ENCODE measurements around the gene DIAPH3. TPM values are rescaled to one million over a fixed set of nuclear protein-coding genes. Genes with fewer than 3 reads are reported as not detected.

Gene DIAPH3
- total and polyA plus RNA-seq, 7 donors = 0.16 to 3.8 (median 1.1) TPM; not detected in 1

- TF ChIP-seq CTCF (IDR thresholded peaks at IDR 0.05) = no peak
- no peak for TF ChIP-seq POLR2A (IDR thresholded peaks at IDR 0.05)
- TF ChIP-seq EP300 (IDR thresholded peaks at IDR 0.05) = no peak
- TF ChIP-seq POLR2AphosphoS5 (IDR thresholded peaks at IDR 0.05) = no peak
- intact Hi-C loops (cut with DNase I) = no loop called here
- DNase-seq = no peak
- WGBS, 2 donors = 19 to 73% methylated on average over 1 of the region's 1 CpG
- Histone ChIP-seq H3K4me1 (no peaks in the 10 kb centered on the region), H3K27me3 (no peaks in the 10 kb centered on the region), H3K36me3 (no peaks in the 10 kb centered on the region), H3K27ac (no peak overlapping the region), H3K4me3 (no peak overlapping the region), H3K9me3 (no peaks in the 10 kb centered on the region)
Measured at GRCh38 chr13:59665184-59665583, 498.5 kb downstream of the DIAPH3 start.

GRCh38 chr13:59664586-59664985, 499.1 kb downstream of the DIAPH3 start:
- TF ChIP-seq POLR2A (IDR thresholded peaks at IDR 0.05) (no peak), POLR2AphosphoS5 (IDR thresholded peaks at IDR 0.05) (no peak), CTCF (IDR thresholded peaks at IDR 0.05) (no peak), EP300 (IDR thresholded peaks at IDR 0.05) (no peak)
- Histone ChIP-seq H3K4me3 (no peak overlapping the region), H3K4me1 (no peaks in the 10 kb centered on the region), H3K9me3 (no peaks in the 10 kb centered on the region), H3K36me3 (no peaks in the 10 kb centered on the region), H3K27me3 (no peaks in the 10 kb centered on the region), H3K27ac (no peak overlapping the region)
- intact Hi-C loops (cut with DNase I) = no loop called here
- no peak for DNase-seq
- 68% methylated on average over 8 of the region's 8 CpGs for WGBS, 2 donors

GRCh38 chr13:59663707-59664106, 500.0 kb downstream of the DIAPH3 start:
- no peaks in the 10 kb centered on the region for H3K4me1 ChIP-seq
- H3K27me3 ChIP-seq = no peaks in the 10 kb centered on the region
- TF ChIP-seq EP300 (IDR thresholded peaks at IDR 0.05) = no peak
- no peak for TF ChIP-seq CTCF (IDR thresholded peaks at IDR 0.05)
- TF ChIP-seq POLR2AphosphoS5 (IDR thresholded peaks at IDR 0.05) = no peak
- no peak for TF ChIP-seq POLR2A (IDR thresholded peaks at IDR 0.05)
- 93 to 96% methylated on average over 7 of the region's 7 CpGs for WGBS, 2 donors
- H3K36me3 ChIP-seq = no peaks in the 10 kb centered on the region
- no peak overlapping the region for H3K4me3 ChIP-seq
- intact Hi-C loops (cut with DNase I) = no loop called here
- no peak for DNase-seq
- no peaks in the 10 kb centered on the region for H3K9me3 ChIP-seq
- no peak overlapping the region for H3K27ac ChIP-seq

GRCh38 chr13:59660582-59660981, 503.1 kb downstream of the DIAPH3 start:
- no peaks in the 10 kb centered on the region for H3K4me1 ChIP-seq
- intact Hi-C loops (cut with DNase I) = no loop called here
- 82 to 86% methylated on average over 5 of the region's 5 CpGs for WGBS, 2 donors

More at GRCh38 chr13:59660582-59660981, 503.1 kb downstream of the DIAPH3 start:
- Histone ChIP-seq H3K27me3 (no peaks in the 10 kb centered on the region), H3K36me3 (no peaks in the 10 kb centered on the region), H3K27ac (no peak overlapping the region), H3K9me3 (no peaks in the 10 kb centered on the region), H3K4me3 (no peak overlapping the region)
- TF ChIP-seq CTCF (IDR thresholded peaks at IDR 0.05) (no peak), POLR2A (IDR thresholded peaks at IDR 0.05) (no peak), POLR2AphosphoS5 (IDR thresholded peaks at IDR 0.05) (no peak)
- no peak for DNase-seq

Data from sigmoid colon (tissue), 7 donors.